Upper lobe of left lung (tissue), 6 donors: ENCODE results near the gene HMGN1. TPM values are rescaled to one million over a fixed set of nuclear protein-coding genes. Genes with fewer than 3 reads are reported as not detected.
A peak's percentile ranks its signal among the peaks of the same experiment; 100 is the strongest.

Source experiments
- ATAC-seq, 2 donors: fragments of 200-7000 bp; cut with Tn5 transposase; one replicate each; pipeline ENCODE4 v1.9.1; 2022; ENCODE audit warnings: mild to moderate bottlenecking in 2 of 2, moderate library complexity in 2 of 2; ENCODE audit not compliant: low FRiP score in 2 of 2
- DNase-seq, 2 donors: peaks; one replicate each; pipeline ENCODE4 v3.0.0-alpha.2; 2019 to 2020
- H3K27ac ChIP-seq, 4 donors: fragments of 200-600 bp; sonication (generic); one replicate each; pipeline ENCODE4 v1.5.1; 2016 to 2019
- H3K27me3 ChIP-seq, 4 donors: fragments of 200-600 bp; sonication (generic); one replicate each; pipeline ENCODE4 v1.5.1; 2017 to 2019
- H3K36me3 ChIP-seq, 4 donors: fragments of 200-600 bp; sonication (generic); one replicate each; pipeline ENCODE4 v1.5.1; 2016 to 2019
- H3K4me1 ChIP-seq, 4 donors: fragments of 200-600 bp; sonication (generic); one replicate each; pipeline ENCODE4 v1.5.1; 2018 to 2019
- H3K4me3 ChIP-seq, 4 donors: fragments of 200-600 bp; sonication (generic); one replicate each; pipeline ENCODE4 v1.5.1; 2017 to 2019; ENCODE audit warnings: mild to moderate bottlenecking in 2 of 4, moderate library complexity in 1 of 4
- H3K9me3 ChIP-seq, 4 donors: fragments of 200-600 bp; sonication (generic); one replicate each; pipeline ENCODE4 v1.5.1; 2018 to 2019
- CTCF ChIP-seq, 6 experiments: fragments of 450-650 bp in 4 of 6; fragments of 200-600 bp in 2 of 6; sonication (generic) in 2 of 6; IDR thresholded peaks; one replicate each; pipeline ENCODE4 v1.5.1; 2016 to 2019; ENCODE audit warnings: antibody characterized with exemption in 6 of 6
- EP300 ChIP-seq, 4 donors: sonication (generic); formaldehyde crosslinking; IDR thresholded peaks; one replicate each; pipeline ENCODE4 v1.5.1; 2017; ENCODE audit warnings: antibody characterized with exemption in 4 of 4, control low read depth in 2 of 4
- POLR2A ChIP-seq, 4 donors: fragments of 450-650 bp; IDR thresholded peaks; one replicate each; pipeline ENCODE4 v1.5.1; 2016 to 2017; ENCODE audit warnings: antibody characterized with exemption in 4 of 4, mild to moderate bottlenecking in 2 of 4
- POLR2AphosphoS5 ChIP-seq, 2 donors: sonication (generic); formaldehyde crosslinking; IDR thresholded peaks; one replicate each; pipeline ENCODE4 v1.5.1; 2017; ENCODE audit warnings: antibody characterized with exemption in 2 of 2
- WGBS, 2 donors: methylation state at CpG; one replicate each; pipeline ENCODE4 v1.1.5; 2017 to 2018; 5-methylcytosine and 5-hydroxymethylcytosine counted together
- total RNA-seq, 6 donors: library from RNA; depleted of rRNA in 4 of 6; stranded (reverse); fragments of >200 nt in 4 of 6; gene quantifications; one replicate each; pipeline versions ENCODE4 v1.1.0 to v1.2.1, GENCODE V29; 2016 to 2021
- donor health status: DM: no; HTN: no; CAD: no; lungs with moderate emphysema.
- donor health status: DM: no; HTN: yes; CAD: no; lungs with severe emphysema.

Gene HMGN1
- total RNA-seq, 6 donors from 2014 or later, result 80.7 to 164 (median 115) TPM

GRCh38 chr21:39312112-39313041 is 36.5 kb downstream of the HMGN1 start:
- H3K4me1 ChIP-seq, result peaks cover 8 to 23% (median 15%) of the 10 kb centered on the region in 4 donors
- H3K9me3 ChIP-seq, result no peaks in the 10 kb centered on the region
- peak overlapping the region; percentile 90 to 95 (median 91) for H3K4me3 ChIP-seq
- H3K27ac ChIP-seq, result peak overlapping the region; percentile 92 to 98 (median 97)
- WGBS, 2 donors, result 1 to 2% methylated on average over 15 to 37 of the region's 65 CpGs
- DNase-seq (peak; percentile 94 to 98), ATAC-seq (peak; percentile 93 to 97)
- peaks cover 0 to 31% (median 8%) of the 10 kb centered on the region in 4 donors for H3K36me3 ChIP-seq
- TF ChIP-seq POLR2AphosphoS5 (IDR thresholded peaks at IDR 0.05) (peak in 1 of 2 donors; percentile 33), CTCF (IDR thresholded peaks at IDR 0.05) (no peak), POLR2A (IDR thresholded peaks at IDR 0.05) (peak in 1 of 4 donors; percentile 29)
- no peaks in the 10 kb centered on the region for H3K27me3 ChIP-seq

- WGBS, 2 donors, result 91 to 97% methylated on average over 7 of the region's 7 CpGs
- Histone ChIP-seq H3K27me3 (no peaks in the 10 kb centered on the region), H3K9me3 (no peaks in the 10 kb centered on the region), H3K4me1 (peaks cover 9 to 23% (median 15%) of the 10 kb centered on the region in 4 donors), H3K27ac (no peak overlapping the region), H3K4me3 (no peak overlapping the region), H3K36me3 (peaks cover 0 to 33% (median 8%) of the 10 kb centered on the region in 4 donors)
- no peak for ATAC-seq
- TF ChIP-seq CTCF (IDR thresholded peaks at IDR 0.05) (no peak), POLR2AphosphoS5 (IDR thresholded peaks at IDR 0.05) (no peak), POLR2A (IDR thresholded peaks at IDR 0.05) (no peak), EP300 (IDR thresholded peaks at IDR 0.05) (no peak)
- no peak for DNase-seq
Observed at GRCh38 chr21:39311164-39311563, 37.7 kb downstream of the HMGN1 start.

GRCh38 chr21:39307466-39307865 is 41.4 kb downstream of the HMGN1 start:
- H3K27ac ChIP-seq, result no peak overlapping the region
- H3K4me1 ChIP-seq, result peaks cover 4 to 17% (median 11%) of the 10 kb centered on the region in 4 donors
- no peak overlapping the region for H3K4me3 ChIP-seq
- TF ChIP-seq POLR2AphosphoS5 (IDR thresholded peaks at IDR 0.05) (no peak), EP300 (IDR thresholded peaks at IDR 0.05) (no peak), CTCF (IDR thresholded peaks at IDR 0.05) (no peak), POLR2A (IDR thresholded peaks at IDR 0.05) (no peak)
- no peaks in the 10 kb centered on the region for H3K27me3 ChIP-seq
- H3K9me3 ChIP-seq, result no peaks in the 10 kb centered on the region
- H3K36me3 ChIP-seq, result peaks cover 7 to 52% (median 14%) of the 10 kb centered on the region in 4 donors
- 81 to 88% methylated on average over 1 of the region's 1 CpG for WGBS, 2 donors
- no peak for DNase-seq
- ATAC-seq, result no peak

GRCh38 chr21:39300587-39300986 is 48.3 kb downstream of the HMGN1 start:
- Histone ChIP-seq H3K9me3 (no peaks in the 10 kb centered on the region), H3K27ac (no peak overlapping the region), H3K27me3 (no peaks in the 10 kb centered on the region), H3K4me3 (no peak overlapping the region), H3K4me1 (no peaks in the 10 kb centered on the region), H3K36me3 (peaks cover 0 to 72% (median 29%) of the 10 kb centered on the region in 4 donors)
- 96 to 98% methylated on average over 3 of the region's 3 CpGs for WGBS, 2 donors
- DNase-seq (no peak), ATAC-seq (no peak)
- TF ChIP-seq EP300 (IDR thresholded peaks at IDR 0.05) (no peak), CTCF (IDR thresholded peaks at IDR 0.05) (no peak), POLR2AphosphoS5 (IDR thresholded peaks at IDR 0.05) (no peak), POLR2A (IDR thresholded peaks at IDR 0.05) (no peak)
